COLO829 (cell line): ENCODE data around the gene NEK10.
"Not testable (repeated sequence)": the region's sequence is repeated elsewhere in the genome, so short reads cannot be mapped to it uniquely, and the experiment has no call there.

Experiments
- DNase-seq: peaks from one replicate; pipeline ENCODE4 v3.0.0; 2012; ENCODE audit warnings: low spot score

NEK10 gene

DNA sequence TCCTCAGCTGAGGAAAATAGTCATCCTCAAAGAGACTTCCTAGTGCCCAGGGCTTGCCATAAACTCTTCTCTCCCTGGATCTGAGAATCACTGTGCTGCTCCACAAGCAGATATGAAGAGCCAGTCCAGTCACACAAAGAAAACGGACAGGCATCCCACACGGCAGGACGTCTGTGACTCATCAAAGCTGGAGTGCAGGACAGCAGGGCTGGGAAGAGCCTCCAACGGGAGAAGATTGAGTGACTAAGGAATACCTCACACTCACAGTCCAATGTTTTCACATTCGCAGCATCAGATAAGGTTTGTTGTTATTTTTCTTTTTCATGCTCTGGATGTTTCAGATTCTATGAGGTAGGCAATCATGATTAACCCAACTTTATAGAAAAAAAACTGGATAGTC is 57.8 kb downstream of the NEK10 start:
- peak; percentile 74 for DNase-seq

DNA sequence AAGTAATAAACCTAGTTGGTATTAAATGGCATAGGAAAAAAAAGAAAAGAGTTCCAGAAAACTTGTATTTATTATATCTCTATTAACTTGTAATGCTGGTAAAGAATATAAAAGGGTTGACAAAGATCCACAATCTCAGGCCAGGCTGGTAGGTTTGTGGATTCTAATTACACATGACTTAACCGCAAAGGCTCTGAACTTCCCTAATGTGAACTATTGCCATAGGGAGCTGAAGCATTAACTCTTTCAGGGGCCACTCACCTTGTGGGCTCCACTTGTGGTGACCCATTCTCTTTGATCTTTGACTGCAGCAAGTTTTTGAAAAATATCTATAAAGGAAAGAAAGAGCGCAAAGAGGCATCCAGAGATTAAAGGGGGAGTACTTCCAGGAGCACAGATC is 58.5 kb downstream of the NEK10 start:
- DNase-seq: no peak

DNA sequence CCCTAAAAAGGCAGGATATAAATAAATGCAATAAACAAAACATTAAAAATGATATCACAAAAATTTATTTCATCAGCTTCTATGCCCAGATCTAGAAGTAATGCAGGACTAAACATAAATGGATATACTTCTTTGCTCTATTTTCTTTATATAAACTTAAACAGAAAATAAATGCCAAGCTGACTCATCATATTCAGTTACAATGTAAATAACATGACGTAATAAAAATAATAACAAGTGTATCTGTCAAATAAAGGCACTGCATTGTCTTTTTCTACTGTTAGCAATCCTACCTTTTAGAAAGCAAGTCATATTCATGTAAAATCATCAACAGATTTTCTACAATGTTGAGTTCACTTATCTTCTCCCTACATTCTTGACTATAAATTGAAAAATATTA is 61.6 kb downstream of the NEK10 start:
- no peak for DNase-seq

DNA sequence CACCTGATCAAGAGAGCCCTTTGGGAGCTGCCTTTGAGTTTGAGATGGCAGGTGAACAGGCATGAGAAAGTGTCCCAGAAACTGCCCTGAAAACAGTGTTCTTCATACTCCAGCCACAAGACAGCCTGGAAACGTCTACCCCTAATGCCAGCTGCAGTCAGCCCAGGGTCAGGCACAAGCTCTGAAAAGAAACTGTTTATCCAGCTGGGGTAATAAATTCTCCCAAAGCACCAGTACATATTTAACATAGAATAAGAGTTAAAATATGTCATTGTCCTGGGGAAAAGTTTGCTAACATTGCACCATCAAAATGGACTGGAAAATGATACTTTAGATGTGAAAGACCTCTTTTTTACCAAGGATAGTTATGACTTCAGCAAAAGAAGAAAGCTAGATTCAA is 66.3 kb downstream of the NEK10 start:
- DNase-seq: no peak

DNA sequence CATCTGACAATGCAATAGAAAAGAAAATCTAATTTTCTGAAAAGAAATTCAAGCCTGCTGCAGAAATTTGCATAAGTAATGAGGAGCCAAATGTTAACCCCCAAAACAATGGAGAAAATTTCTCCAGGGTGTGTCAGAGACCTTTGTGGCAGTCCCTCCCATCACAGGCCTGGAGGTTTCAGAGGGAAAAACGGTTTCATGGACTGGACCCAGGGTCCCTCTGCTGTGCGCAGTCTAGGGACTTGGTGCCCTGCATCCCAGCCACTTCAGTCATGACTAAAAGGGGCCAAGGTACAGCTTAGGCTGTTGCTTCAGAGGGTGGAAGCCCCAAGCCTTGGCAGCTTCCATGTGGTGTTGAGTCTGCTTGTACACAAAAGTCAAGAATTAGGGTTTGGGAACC is 70.2 kb downstream of the NEK10 start:
- not testable (repeated sequence) for DNase-seq

DNA sequence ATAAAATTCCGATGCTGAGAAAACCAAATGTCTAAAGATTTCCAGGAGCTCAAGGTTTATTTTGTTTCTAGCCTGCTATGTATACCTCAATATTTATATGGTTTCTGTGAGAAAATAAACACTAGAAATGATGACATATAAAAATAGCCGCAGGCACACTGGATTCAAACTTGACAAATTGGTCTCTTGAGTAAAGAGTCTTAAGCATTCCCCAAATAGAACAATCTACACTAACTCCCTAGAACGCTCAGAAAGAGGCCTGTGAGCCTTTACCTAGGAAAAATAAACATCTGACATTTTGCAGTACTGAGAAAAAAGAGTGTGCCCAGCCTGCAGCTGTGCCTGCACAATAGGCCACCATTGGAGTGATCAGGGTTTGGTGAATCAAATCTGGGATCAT is 75.2 kb downstream of the NEK10 start:
- no peak for DNase-seq

DNA sequence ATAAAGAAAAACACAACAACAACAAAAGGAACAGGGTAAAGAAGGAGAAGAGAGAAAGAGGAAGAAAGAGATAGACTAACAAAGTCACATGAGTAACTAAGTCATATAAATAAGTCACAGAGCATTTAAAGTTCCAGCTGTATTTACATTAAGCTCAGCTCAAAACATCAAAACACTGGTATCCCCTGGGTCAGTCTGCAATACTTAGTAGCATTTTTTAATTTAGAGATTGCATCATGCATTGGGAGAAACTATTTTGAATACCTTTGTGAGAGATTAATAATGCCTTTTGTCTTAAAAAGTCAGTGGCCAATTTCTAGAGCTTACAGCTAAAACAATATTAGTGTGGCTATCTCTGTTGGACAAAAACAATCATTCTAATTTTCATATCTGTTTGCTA is 78.4 kb downstream of the NEK10 start:
- no peak for DNase-seq

DNA sequence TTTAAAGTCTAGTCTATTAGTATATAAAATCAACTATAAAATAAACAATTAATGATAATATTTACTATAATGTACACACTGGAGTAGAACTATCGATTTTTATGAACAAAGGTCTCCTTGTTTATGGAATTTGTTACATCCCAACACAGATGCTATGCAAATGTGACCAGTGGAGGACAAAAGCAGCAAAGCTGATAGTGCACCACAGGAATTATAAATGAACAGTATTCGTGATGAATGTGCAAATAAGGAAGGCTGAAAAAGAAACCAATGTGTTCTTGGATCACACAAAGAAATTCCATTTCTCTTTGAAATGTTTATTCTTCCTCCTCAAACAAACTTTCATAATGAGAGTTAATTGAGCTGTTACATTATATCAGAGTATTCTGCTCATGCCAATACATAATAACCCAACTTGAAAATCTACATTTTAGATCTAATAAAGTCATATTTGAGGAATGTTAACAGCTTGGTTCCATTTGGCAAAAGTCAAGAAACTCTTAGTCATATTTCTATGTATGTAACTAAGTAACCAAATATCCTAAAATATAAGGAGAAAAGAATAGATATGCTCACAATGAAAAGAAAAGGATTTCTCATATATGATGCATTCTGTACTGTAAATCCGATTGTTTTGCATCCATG is 79.3 kb downstream of the NEK10 start:
- no peak for DNase-seq

DNA sequence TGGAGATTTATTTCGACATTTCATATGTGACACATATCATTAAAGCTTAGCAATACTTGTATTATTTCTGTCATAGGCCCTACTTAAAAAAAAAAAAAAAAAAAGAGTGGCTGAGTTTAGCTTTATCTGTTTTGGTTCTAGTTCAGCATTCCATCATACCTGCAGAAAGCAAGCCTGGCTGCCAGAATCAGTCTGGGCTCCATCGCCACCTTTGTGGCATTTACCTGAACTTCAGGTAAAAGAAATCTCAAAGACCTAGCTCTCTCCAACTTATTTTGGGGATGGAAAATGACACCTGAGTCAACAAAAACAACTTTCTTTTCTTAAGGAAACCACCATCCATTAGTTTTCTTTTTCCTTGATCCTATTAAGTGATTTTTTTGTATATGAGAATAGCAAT is 82.1 kb downstream of the NEK10 start:
- DNase-seq: no peak

DNA sequence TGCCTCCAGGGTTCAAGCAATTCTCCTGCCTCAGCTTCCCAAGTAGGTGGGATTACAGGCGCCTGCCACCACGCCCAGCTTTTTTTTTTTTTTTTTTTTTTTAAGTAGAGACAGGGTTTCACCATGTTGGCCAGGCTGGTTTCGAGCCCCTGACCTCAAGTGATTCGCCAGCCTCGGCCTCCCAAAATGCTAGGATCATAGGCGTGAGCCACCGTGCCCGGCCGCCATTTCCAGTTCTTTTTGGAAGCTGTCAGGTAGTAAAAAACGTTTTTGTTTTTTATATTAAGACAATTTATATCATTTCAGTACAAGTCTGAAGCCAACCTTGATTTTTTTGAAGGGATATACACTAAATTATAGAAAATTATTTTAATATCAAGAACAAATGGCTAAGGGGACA is 82.7 kb downstream of the NEK10 start:
- not testable (repeated sequence) for DNase-seq

DNA sequence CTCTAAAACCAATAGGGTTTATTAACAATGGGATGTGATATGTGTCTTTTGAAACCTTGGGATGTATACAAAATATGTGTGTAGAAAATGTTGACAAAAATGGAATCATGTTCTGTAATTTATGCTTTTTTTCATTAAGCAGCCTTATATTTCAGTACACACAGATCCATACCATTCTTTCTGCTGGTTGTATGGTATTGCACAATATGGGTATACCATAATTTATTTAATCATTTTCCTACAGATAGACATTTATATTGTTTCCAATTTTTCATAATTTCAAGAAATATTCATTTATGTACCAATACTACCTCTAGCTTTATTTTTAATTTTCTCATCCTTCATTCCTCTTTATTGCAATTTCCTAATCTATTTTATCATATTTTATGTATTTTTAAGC is 83.5 kb downstream of the NEK10 start:
- DNase-seq: no peak

DNA sequence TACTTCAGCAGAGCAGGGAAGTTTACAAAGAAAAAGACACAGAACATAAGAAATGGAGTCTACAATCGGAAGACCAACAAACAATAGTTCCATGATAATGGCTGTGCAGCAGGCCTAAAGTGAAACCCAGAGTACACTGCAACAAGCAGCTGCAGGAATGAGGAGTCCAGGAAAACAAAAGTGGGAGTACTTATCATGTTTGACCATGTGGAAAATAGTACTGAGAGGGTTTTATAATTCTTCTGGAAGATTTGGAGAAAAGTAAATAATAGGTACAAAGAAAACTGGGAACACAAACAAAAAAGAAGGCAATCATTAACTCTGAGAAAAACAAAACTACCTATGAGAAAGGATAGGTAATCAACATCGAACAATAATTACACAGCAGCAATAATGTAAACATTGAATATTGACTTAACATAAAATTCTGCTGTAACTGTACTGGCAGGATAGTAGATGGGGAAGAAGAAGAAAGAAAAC is 87.5 kb downstream of the NEK10 start:
- no peak for DNase-seq

DNA sequence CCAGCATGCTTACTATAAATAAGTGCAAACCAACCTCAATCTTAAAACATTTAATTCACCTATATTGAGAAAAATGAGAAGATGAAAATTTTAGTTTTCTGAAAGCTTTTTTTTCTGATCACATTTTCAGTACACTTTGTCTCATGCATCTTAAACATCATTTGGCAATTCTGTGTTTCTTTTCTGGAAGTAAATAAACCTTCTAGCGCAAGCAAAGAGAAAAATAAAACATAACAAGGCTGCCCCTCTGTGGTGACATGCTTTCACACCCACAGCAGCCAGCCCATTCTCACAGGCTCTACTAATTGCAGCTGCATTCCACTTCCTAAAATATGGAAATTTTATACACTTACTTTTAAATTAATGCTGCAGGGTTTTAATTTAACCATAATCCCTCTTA is 90.1 kb downstream of the NEK10 start:
- DNase-seq: no peak

DNA sequence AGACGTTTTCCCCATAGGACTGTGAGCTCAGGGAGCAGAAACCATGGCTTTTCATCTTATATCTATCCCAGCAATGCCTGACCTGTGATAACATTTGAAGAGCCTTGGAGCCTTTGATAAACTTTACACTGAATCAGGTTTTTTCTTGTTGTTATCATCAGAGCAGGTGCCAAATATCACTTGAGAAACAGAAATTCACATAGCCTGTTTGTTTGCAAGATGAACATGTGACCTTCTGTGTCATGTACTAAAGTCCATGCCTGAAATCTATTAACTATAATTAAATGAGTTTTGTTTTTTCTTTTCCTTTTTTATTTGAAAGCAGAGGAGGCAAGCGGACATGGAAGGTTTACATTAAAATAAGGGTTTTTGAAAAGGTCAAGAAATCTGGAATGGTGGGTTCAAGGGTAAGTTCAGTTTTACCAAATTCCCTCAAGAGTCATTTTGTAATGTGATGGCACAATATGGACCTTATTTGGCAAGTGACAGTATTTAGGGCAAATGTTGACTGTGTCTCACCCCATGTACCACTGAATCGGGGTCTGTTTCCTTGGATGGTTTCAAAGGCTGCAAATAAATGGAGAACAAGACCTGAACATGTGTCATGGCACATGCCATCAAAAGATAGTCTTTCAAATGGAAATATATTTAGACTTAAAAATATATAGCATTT is 90.7 kb downstream of the NEK10 start:
- DNase-seq: no peak

DNA sequence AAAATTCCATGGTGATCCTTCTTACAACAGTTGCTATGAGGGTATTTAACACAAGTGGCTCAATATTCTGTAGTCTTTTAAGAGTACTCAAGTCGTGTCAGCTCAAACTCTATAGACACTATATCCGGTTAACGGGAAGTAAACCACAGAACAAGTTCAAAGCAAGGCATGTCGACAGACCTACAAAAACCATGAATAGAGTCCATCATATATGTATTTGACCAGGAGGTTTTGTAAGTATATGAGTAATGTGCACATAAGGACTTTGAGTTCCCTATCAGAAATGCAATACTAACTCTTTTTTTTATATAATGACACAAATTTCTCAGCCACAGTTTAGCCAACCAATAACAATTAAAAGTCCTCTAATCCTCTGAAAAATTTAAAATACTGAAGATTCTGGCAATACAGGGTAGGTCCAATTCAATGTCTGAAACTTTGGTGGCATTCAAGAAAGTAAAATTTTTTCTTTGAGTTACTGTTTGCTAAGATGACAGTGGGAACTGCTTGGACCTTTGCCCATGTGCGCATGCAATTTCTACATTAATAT is 93.7 kb downstream of the NEK10 start:
- DNase-seq: no peak

DNA sequence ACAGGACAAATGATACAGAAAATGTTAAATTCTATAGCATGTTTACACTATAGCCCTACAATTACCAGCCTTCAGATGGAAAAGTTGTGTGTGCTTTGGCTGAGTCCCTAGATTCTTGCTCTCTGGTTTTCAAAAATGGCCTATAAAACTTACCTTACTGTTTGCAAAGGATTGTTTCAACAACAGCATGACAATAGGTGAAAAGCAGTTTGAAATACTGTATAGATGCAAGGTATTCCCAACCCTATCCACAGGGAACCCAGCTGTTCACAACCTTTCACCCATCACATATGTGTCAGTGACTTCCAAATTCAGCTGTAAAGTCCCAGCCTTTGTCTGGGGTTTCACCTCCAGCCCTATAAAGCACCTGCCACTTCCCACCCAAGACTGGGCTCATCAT is 97.3 kb downstream of the NEK10 start:
- no peak for DNase-seq

DNA sequence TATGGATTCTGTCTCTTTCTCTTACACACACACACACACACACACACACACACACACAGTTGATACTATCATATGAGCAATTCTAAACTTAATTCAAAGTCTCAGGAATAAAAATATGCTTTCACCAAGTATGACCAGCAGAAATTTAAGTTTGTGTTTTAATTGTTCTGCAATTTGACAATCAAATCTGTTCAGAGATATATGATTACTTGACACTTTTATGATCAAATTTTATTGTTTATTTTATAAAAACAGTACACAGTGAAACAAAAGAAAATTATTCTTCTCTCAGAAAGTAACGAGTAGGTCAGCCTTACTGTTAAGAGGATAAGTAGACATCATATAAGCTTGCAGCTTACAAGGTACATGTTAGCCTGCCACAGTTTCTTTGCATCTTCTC is 114.3 kb downstream of the NEK10 start:
- no peak for DNase-seq

DNA sequence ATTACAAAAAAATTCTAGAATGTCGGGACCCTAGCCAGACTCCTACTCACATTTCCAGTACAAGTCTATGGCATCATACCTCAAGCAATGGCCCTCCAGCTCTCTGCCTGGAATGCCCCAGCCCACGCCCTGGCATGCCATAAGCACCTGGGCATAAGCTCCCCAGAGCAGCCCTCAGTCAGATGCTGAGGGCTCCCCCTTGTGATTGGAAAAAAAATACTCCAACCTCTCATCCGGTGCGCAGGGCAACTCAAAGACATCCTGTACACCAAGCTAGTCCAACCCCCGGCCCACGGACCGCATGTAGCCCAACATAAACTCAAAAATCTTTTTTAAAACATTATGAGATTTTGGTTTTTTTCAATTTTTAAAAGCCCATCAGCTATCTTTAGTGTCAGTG is 115.4 kb downstream of the NEK10 start:
- peak; percentile 81 for DNase-seq

DNA sequence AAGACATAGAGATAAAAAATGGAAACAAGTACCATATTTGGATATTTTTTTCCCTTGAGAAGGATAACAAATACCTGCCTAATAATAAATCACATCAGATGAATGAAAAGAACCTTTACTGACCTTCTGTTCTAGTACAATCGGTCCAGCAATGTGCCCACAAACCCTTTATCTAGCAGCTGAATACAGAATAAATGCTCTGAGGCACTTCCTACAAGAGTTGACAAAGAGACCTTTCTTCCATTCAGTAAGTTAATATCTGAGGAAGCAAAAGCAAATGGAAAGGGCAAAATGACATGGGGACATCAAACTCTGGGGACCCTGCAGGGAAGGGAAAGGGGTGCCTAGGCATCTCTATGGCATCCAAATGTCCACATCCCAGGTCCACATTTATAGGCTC is 115.8 kb downstream of the NEK10 start:
- peak; percentile 79 for DNase-seq

DNA sequence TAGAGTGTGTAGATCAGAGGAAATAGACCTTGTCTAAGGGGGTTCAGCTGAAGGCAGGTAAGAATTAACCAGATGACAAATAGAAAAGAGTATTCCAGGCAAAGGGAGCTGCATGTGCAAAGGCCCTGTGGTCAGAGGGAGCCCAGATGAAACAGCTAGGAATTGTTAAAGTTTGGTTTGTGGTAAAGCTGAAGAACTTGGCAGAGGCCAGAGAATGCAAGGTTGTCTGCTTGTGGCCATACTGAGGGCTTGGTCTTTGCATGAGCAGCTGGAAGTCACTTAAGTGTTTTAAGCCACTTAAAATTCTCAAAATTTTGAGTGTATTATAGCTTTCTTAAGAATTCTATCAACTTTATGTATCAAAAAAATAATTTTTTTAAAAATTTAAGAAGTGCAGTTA is 116.5 kb downstream of the NEK10 start:
- DNase-seq: no peak

DNA sequence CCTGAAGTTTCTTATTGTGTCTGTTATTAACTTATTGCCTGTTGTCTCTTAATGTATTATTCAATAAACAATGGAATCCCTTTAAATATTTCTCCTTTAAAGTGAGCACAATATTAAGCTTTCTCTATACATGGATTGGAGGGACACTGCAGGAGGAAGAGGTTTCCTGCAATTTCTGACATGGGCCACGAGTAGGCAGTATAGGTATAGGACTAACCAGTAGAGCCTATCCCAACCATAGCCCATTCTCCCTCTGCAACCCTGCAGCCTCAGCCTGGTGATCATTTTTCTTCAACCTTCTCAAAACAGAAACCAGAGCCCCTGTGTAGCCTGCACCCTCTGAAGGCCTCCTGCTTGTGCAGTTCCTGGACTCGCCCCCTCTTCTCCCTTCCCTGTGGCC is 124.8 kb downstream of the NEK10 start:
- no peak for DNase-seq

DNA sequence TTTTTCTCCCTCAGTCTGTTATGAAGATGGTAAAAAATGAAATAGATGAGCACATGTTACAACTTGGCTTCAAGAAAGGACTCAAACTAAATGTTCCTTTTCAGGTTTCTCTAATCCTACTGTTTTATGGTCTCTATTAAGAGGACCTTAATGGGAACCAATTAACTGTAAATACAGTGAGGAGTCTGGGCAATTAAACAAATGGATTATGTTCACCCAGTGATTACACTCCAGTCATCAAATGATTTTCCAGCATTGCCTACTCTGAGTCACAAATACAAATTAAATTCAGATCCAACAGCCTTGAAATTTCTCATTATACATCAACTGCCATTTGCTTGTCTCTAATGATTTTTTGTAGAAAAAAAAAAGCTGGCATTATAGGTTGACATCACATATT is 129.2 kb downstream of the NEK10 start:
- no peak for DNase-seq

DNA sequence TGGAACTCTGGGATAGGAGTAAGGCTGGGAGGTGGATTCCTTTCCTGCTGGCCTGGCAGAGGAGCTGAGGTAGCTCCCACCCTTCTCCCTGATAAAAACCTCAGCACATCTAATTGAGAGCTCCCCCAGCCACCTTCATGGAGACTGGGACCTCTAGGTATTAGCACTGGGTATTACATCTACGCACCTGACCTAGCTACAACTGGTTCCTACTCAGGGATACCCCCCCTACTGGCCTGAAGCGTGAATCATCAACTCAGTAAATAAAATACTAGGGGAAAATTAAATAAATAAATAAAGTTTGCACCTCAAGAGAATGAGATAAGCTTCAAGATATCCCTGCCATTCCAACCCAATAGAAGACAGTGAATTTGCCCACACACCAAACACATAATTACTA is 140.4 kb downstream of the NEK10 start:
- no peak for DNase-seq

DNA sequence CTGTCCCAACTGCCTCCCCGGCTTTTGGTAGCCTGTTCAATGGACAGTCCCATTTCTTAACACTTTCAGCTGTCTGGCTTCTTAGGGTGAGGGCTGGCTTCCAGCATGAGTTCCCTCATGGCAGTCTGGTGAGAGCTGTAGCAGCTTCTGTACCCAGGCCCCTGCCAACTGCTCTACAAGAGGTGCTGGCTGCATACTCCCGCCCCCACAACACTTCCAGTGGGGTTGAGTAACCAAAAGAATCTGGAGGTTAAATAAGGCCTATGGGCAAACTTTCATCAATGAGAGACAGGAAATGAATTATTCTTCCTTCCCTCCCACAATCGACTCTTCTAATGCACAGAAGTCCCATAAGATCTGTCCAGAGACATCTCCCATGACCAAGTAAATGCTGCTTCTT is 145.0 kb downstream of the NEK10 start:
- DNase-seq: peak; percentile 72
